ENCODE results near the gene DFFA.

DNA sequence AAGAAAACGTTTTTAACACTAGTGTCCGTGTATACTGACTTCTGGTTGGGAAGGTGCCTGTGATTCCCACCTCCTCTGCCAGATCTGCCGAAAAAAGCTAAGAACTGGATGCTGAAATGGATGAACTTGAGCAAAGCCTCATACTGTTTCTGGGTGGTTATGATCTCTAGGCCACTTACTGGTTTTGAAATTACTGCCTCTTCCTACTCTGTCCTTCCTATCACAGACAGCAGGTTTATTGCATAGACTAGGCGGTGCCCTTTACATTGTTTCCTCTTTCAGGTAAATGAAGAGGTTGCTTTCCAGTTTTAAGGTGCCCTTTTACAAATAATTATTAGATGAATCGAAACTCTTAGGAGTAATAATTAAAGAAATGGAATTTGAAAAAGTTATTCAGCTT is 29.9 kb upstream of the DFFA start:
- TF ChIP-seq, protein P1, sequence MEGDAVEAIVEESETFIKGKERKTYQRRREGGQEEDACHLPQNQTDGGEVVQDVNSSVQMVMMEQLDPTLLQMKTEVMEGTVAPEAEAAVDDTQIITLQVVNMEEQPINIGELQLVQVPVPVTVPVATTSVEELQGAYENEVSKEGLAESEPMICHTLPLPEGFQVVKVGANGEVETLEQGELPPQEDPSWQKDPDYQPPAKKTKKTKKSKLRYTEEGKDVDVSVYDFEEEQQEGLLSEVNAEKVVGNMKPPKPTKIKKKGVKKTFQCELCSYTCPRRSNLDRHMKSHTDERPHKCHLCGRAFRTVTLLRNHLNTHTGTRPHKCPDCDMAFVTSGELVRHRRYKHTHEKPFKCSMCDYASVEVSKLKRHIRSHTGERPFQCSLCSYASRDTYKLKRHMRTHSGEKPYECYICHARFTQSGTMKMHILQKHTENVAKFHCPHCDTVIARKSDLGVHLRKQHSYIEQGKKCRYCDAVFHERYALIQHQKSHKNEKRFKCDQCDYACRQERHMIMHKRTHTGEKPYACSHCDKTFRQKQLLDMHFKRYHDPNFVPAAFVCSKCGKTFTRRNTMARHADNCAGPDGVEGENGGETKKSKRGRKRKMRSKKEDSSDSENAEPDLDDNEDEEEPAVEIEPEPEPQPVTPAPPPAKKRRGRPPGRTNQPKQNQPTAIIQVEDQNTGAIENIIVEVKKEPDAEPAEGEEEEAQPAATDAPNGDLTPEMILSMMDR (conservative IDR thresholded peaks at IDR 0.05; ENCODE audit: low read depth, low read length), result no peak
- TF ChIP-seq EZH2 (IDR thresholded peaks at IDR 0.05; ENCODE audit: borderline replicate concordance, low read depth, low read length, poor library complexity, severe bottlenecking), result no peak
